SK-N-SH (cell line): ENCODE results near the gene NEGR1. TPM values are rescaled to one million over a fixed set of nuclear protein-coding genes. Genes with fewer than 3 reads are reported as not detected.

Source experiments
- CTCF ChIA-PET: fragments of 300-600, 350-600 bp; formaldehyde crosslinking; extraction: SDS; loops from one replicate; lab custom pipeline; 2021; lab: Yijun Ruan, JAX
- POLR2A ChIA-PET: fragments of 350-600 bp; sonication (Branson Sonifier 250); formaldehyde crosslinking; extraction: SDS; loops from one replicate; lab custom pipeline; 2020; ENCODE audit warnings: antibody characterized with exemption, inconsistent platforms; lab: Yijun Ruan, JAX
- DNase-seq: peaks from one replicate; pipeline ENCODE4 v3.0.0; 2012
- H2AFZ ChIP-seq: fragments of 200-600 bp; sonication (generic); 2 replicates; pipeline ENCODE4 v1.8.1; 2016; ENCODE audit warnings: antibody characterized with exemption, mild to moderate bottlenecking, low read depth
- H3F3A ChIP-seq: fragments of 200-600 bp; sonication (generic); replicated peaks from 2 replicates; pipeline ENCODE3; 2016; ENCODE audit warnings: antibody characterized with exemption, mild to moderate bottlenecking; ENCODE audit not compliant: insufficient read depth
- H3K27ac ChIP-seq, 2 experiments: fragments of 200-500 bp in 1 of 2; fragments of 200-600 bp in 1 of 2; sonication (Bioruptor generic) in 1 of 2; sonication (generic), shearing (Covaris generic) in 1 of 2; 2 replicates each; pipeline versions ENCODE4 v1.5.1 to v1.6.1; 2014 to 2016; ENCODE audit warnings: low read depth in 2 of 2, inconsistent platforms in 1 of 2, low read length in 1 of 2, mild to moderate bottlenecking in 1 of 2, mixed read lengths in 1 of 2
- H3K27me3 ChIP-seq: fragments of 200-600 bp; sonication (generic), shearing (Covaris generic); 2 replicates; pipeline ENCODE4 v1.6.1; 2016; ENCODE audit warnings: mixed run types; ENCODE audit not compliant: insufficient read depth
- H3K36me3 ChIP-seq, 2 experiments: fragments of 200-500 bp in 1 of 2; fragments of 200-600 bp in 1 of 2; sonication (Bioruptor generic) in 1 of 2; sonication (generic) in 1 of 2; replicated peaks in 1 of 2; 2 replicates each; pipeline versions ENCODE3 to v1.5.1; 2014 to 2016; ENCODE audit warnings: low read length in 1 of 2, mild to moderate bottlenecking in 1 of 2; ENCODE audit not compliant: insufficient read depth in 2 of 2, control insufficient read depth in 1 of 2
- H3K4me1 ChIP-seq, 2 experiments: fragments of 200-500 bp in 1 of 2; fragments of 200-600 bp in 1 of 2; sonication (Bioruptor generic) in 1 of 2; sonication (generic), shearing (Covaris generic) in 1 of 2; 2 replicates each; pipeline versions ENCODE4 v1.5.1 to v1.6.1; 2014 to 2016; ENCODE audit warnings: low read depth in 1 of 2, low read length in 1 of 2, mixed run types in 1 of 2; ENCODE audit not compliant: insufficient read depth in 2 of 2, control insufficient read depth in 1 of 2
- H3K4me2 ChIP-seq: fragments of 200-600 bp; sonication (generic), shearing (Covaris generic); 2 replicates; pipeline ENCODE4 v1.6.1; 2017; ENCODE audit warnings: mixed run types
- H3K4me3 ChIP-seq, 2 experiments: fragments of 200-500 bp in 1 of 2; fragments of 200-600 bp in 1 of 2; sonication (Bioruptor generic) in 1 of 2; sonication (generic), shearing (Covaris generic) in 1 of 2; 2 replicates each; pipeline versions ENCODE4 v1.5.1 to v1.8.1; 2014 to 2016; ENCODE audit warnings: low read depth in 2 of 2, inconsistent platforms in 1 of 2, low read length in 1 of 2, mild to moderate bottlenecking in 1 of 2, mixed read lengths in 1 of 2, moderate library complexity in 1 of 2
- H3K79me2 ChIP-seq: fragments of 200-600 bp; sonication (generic); 2 replicates; pipeline ENCODE4 v1.8.1; 2017; ENCODE audit warnings: mild to moderate bottlenecking; ENCODE audit not compliant: insufficient read depth
- H3K9ac ChIP-seq: fragments of 200-600 bp; sonication (generic); 2 replicates; pipeline ENCODE4 v1.6.1; 2017; ENCODE audit warnings: mixed run types
- H3K9me2 ChIP-seq: fragments of 200-600 bp; sonication (generic); 2 replicates; pipeline ENCODE4 v1.6.1; 2017; ENCODE audit warnings: mixed run types
- H3K9me3 ChIP-seq: fragments of 200-600 bp; sonication (generic); 2 replicates; pipeline ENCODE4 v1.6.1; 2017; ENCODE audit warnings: mixed run types, mild to moderate bottlenecking, moderate library complexity
- H4K20me1 ChIP-seq: fragments of 200-600 bp; sonication (generic); 2 replicates; pipeline ENCODE4 v1.6.1; 2017; ENCODE audit warnings: mild to moderate bottlenecking, mixed run types; ENCODE audit not compliant: insufficient read depth
- ELF1 ChIP-seq: IDR thresholded peaks from 2 replicates; pipeline ENCODE4 v1.4.0; 2012
- FOSL2 ChIP-seq: IDR thresholded peaks from 2 replicates; pipeline ENCODE4 v1.4.0; 2012; ENCODE audit warnings: low read depth, mild to moderate bottlenecking, moderate library complexity, borderline replicate concordance
- FOXJ3 ChIP-seq: sonication (generic); formaldehyde crosslinking; IDR thresholded peaks from 2 replicates; pipeline ENCODE4 v1.5.1; 2020; ENCODE audit warnings: mild to moderate bottlenecking, missing genetic modification reagents
- FOXM1 ChIP-seq: IDR thresholded peaks from 2 replicates; pipeline ENCODE4 v1.4.0; 2012; ENCODE audit warnings: low read depth, mild to moderate bottlenecking
- GABPA ChIP-seq: IDR thresholded peaks from 2 replicates; pipeline ENCODE4 v1.4.0; 2012; ENCODE audit warnings: low read depth, mild to moderate bottlenecking
- GATA2 ChIP-seq: sonication (generic); formaldehyde crosslinking; IDR thresholded peaks from 2 replicates; pipeline ENCODE4 v1.5.0; 2020; ENCODE audit warnings: mild to moderate bottlenecking, missing genetic modification reagents
- IRF3 ChIP-seq: fragments of 150-350 bp; IDR thresholded peaks from 2 replicates; pipeline ENCODE4 v1.6.1; 2016; ENCODE audit warnings: mild to moderate bottlenecking, low read depth, low read length
- JUND ChIP-seq: IDR thresholded peaks from 2 replicates; pipeline ENCODE4 v1.4.0; 2012
- MXI1 ChIP-seq: IDR thresholded peaks from 2 replicates; pipeline ENCODE4 v1.6.1; 2012; ENCODE audit warnings: mild to moderate bottlenecking, low read depth, low read length, improper control_type of control experiment
- NFIC ChIP-seq: IDR thresholded peaks from 2 replicates; pipeline ENCODE4 v1.4.0; 2012; ENCODE audit warnings: borderline replicate concordance
- POLR2AphosphoS5 ChIP-seq: IDR thresholded peaks from 2 replicates; pipeline ENCODE4 v1.6.1; 2012; ENCODE audit warnings: low read depth, low read length
- RCOR1 ChIP-seq: fragments of 150-350 bp; IDR thresholded peaks from 2 replicates; pipeline ENCODE4 v1.6.1; 2017; ENCODE audit warnings: antibody characterized with exemption, low read length
- REST ChIP-seq: IDR thresholded peaks from 2 replicates; pipeline ENCODE4 v1.6.1; 2012; ENCODE audit warnings: mild to moderate bottlenecking, low read depth, low read length, moderate library complexity
- RXRA ChIP-seq: IDR thresholded peaks from 2 replicates; pipeline ENCODE4 v1.4.0; 2012; ENCODE audit warnings: low read depth, mild to moderate bottlenecking, borderline replicate concordance
- SIN3A ChIP-seq: IDR thresholded peaks from 2 replicates; pipeline ENCODE4 v1.6.1; 2012; ENCODE audit warnings: low read depth, mild to moderate bottlenecking, low read length, moderate library complexity, borderline replicate concordance
- TAF1 ChIP-seq: IDR thresholded peaks from 2 replicates; pipeline ENCODE4 v1.6.1; 2012; ENCODE audit warnings: low read depth, mild to moderate bottlenecking, low read length, moderate library complexity, borderline replicate concordance
- TEAD4 ChIP-seq: IDR thresholded peaks from 2 replicates; pipeline ENCODE4 v1.4.0; 2012; ENCODE audit warnings: mild to moderate bottlenecking, borderline replicate concordance; ENCODE audit not compliant: insufficient read depth
- USF1 ChIP-seq: IDR thresholded peaks from 2 replicates; pipeline ENCODE4 v1.4.0; 2012; ENCODE audit warnings: low read depth, borderline replicate concordance
- USF2 ChIP-seq: fragments of 150-350 bp; IDR thresholded peaks from 2 replicates; pipeline ENCODE4 v1.6.1; 2017; ENCODE audit warnings: antibody characterized with exemption, low read length, low read depth, borderline replicate concordance
- WGBS: methylation state at CpG from one replicate; pipeline ENCODE4 v1.1.6; 2017; ENCODE audit warnings: low lambda C conversion rate; 5-methylcytosine and 5-hydroxymethylcytosine counted together
- polyA plus RNA-seq, 3 experiments: library from polyadenylated mRNA; depleted of rRNA; stranded (reverse); fragments of >200 nt; gene quantifications; 2 replicates each; pipeline ENCODE4 v1.2.3, GENCODE V29; 2012

NEGR1 gene
- polyA plus RNA-seq, 1 of the 3 experiments (the other 2 are of a cell fraction): 0.21 TPM

- no peak for TF ChIP-seq REST
- TF ChIP-seq TEAD4: no peak
- TF ChIP-seq ELF1: no peak
- no peak for TF ChIP-seq USF1
- TF ChIP-seq FOSL2: no peak
- no peak for TF ChIP-seq RCOR1
- no peak for TF ChIP-seq POLR2AphosphoS5
- TF ChIP-seq JUND: no peak
- TF ChIP-seq MXI1: no peak
- TF ChIP-seq NFIC: no peak
- TF ChIP-seq SIN3A: no peak
- no peak for TF ChIP-seq IRF3
- TF ChIP-seq TAF1: no peak
- no peak for TF ChIP-seq GABPA
- TF ChIP-seq FOXM1: no peak
- no peak for TF ChIP-seq GATA2 (CRISPR knock-in tag)
- TF ChIP-seq FOXJ3 (CRISPR knock-in tag): no peak
- TF ChIP-seq RXRA: no peak
- TF ChIP-seq USF2: no peak
- Histone ChIP-seq H2AFZ (no peak overlapping the region), H3K4me2 (no peak overlapping the region), H3K4me3 (no peak overlapping the region), H3K4me1 (no peaks in the 10 kb centered on the region), H3K9ac (no peak overlapping the region), H3K79me2 (no peaks in the 10 kb centered on the region), H3K9me3 (no peaks in the 10 kb centered on the region), H3K36me3 (no peaks in the 10 kb centered on the region), H3K9me2 (no peaks in the 10 kb centered on the region), H3F3A (no peaks in the 10 kb centered on the region), H4K20me1 (no peaks in the 10 kb centered on the region), H3K27me3 (no peaks in the 10 kb centered on the region), H3K27ac (no peak overlapping the region)
- 61% methylated on average over 8 of the region's 8 CpGs for WGBS
- CTCF ChIA-PET: interaction anchor here (1.7 kb wide), 1 partner anchor 10 kb away, joined by 4 read pairs; no protein-coding TSS in a partner anchor
- POLR2A ChIA-PET: no interaction called here
- no peak for DNase-seq
Observed at GRCh38 chr1:71829346-71829745, 453.0 kb downstream of the NEGR1 start.
